Esophagus squamous epithelium (tissue), 4 donors: ENCODE data around the gene BCAT1.

Experiments used
- CTCF ChIP-seq, 6 experiments: fragments of 450-650 bp in 4 of 6; fragments of 200-600 bp in 2 of 6; sonication (generic) in 2 of 6; IDR thresholded peaks; one replicate each; pipeline ENCODE4 v1.5.1; 2016 to 2019; ENCODE audit warnings: antibody characterized with exemption in 6 of 6, mild to moderate bottlenecking in 4 of 6, moderate library complexity in 4 of 6
- POLR2A ChIP-seq, 4 donors: fragments of 450-650 bp; IDR thresholded peaks; one replicate each; pipeline ENCODE4 v1.6.1; 2017; ENCODE audit warnings: antibody characterized with exemption in 4 of 4, mild to moderate bottlenecking in 4 of 4, moderate library complexity in 3 of 4

- TF ChIP-seq POLR2A (IDR thresholded peaks at IDR 0.05): no peak
- TF ChIP-seq CTCF (IDR thresholded peaks at IDR 0.05): no peak
These were observed 173.8 kb downstream of the BCAT1 start for GRCh38 chr12:24775073-24775472.
